Choroid plexus epithelial cell (primary cell): ENCODE results near the gene TYK2.

Source experiments
- DNase-seq: peaks from one replicate; pipeline ENCODE4 v3.0.0-alpha.2; 2010; ENCODE audit warnings: low read depth
- H3K4me3 ChIP-seq: 2 replicates; pipeline ENCODE4 v1.5.1; 2011; ENCODE audit warnings: low read depth, mild to moderate bottlenecking, control low read depth, low read length, moderate library complexity
- CTCF ChIP-seq: conservative IDR thresholded peaks from 2 replicates; pipeline ENCODE4 v1.5.1; 2011; ENCODE audit warnings: low read depth, mild to moderate bottlenecking, control low read depth, inconsistent platforms, low read length, moderate library complexity

Gene TYK2

GRCh38 chr19:10395917-10396316 is 15.5 kb upstream of the TYK2 start:
- no peak overlapping the region for H3K4me3 ChIP-seq
- TF ChIP-seq CTCF: no peak
- no peak for DNase-seq

GRCh38 chr19:10395436-10395835 is 15.1 kb upstream of the TYK2 start:
- DNase-seq: no peak
- H3K4me3 ChIP-seq: no peak overlapping the region
- no peak for TF ChIP-seq CTCF

- H3K4me3 ChIP-seq: no peak overlapping the region
- TF ChIP-seq CTCF: no peak
- no peak for DNase-seq
These were observed 14.6 kb upstream of the TYK2 start for GRCh38 chr19:10395003-10395402.

GRCh38 chr19:10393137-10393536 is 12.8 kb upstream of the TYK2 start:
- TF ChIP-seq CTCF: no peak
- DNase-seq: no peak
- H3K4me3 ChIP-seq: no peak overlapping the region

GRCh38 chr19:10392120-10392519 is 11.7 kb upstream of the TYK2 start:
- no peak overlapping the region for H3K4me3 ChIP-seq
- DNase-seq: no peak
- no peak for TF ChIP-seq CTCF

GRCh38 chr19:10390652-10391286 is 10.4 kb upstream of the TYK2 start:
- peak; percentile 84 for DNase-seq
- peak; percentile 94 for TF ChIP-seq CTCF
- no peak overlapping the region for H3K4me3 ChIP-seq

- DNase-seq: no peak
- peak; percentile 41 for TF ChIP-seq CTCF
- H3K4me3 ChIP-seq: no peak overlapping the region
These were observed 9.5 kb upstream of the TYK2 start for GRCh38 chr19:10389863-10390262.
